HEK293 (cell line): ENCODE measurements around the gene SLC16A5.

Experiments
- GLI2 ChIP-seq: fragments of 450-650 bp; formaldehyde crosslinking; IDR thresholded peaks from 2 replicates; pipeline ENCODE4; 2017; ENCODE audit warnings: missing biosample characterization, missing genetic modification characterization, low read depth, borderline replicate concordance
- KLF1 ChIP-seq: fragments of 450-650 bp; formaldehyde crosslinking; IDR thresholded peaks from 2 replicates; pipeline ENCODE4 v1.5.1; 2016; ENCODE audit warnings: missing biosample characterization, missing genetic modification characterization
- REPIN1 ChIP-seq: fragments of 450-650 bp; formaldehyde crosslinking; IDR thresholded peaks from 2 replicates; pipeline ENCODE4 v1.5.1; 2017; ENCODE audit warnings: missing biosample characterization, missing genetic modification characterization, low read depth
- SP7 ChIP-seq: fragments of 450-650 bp; formaldehyde crosslinking; IDR thresholded peaks from 2 replicates; pipeline ENCODE4 v1.5.1; 2016; ENCODE audit warnings: missing biosample characterization, missing genetic modification characterization
- ZEB2 ChIP-seq: fragments of 450-650 bp; formaldehyde crosslinking; IDR thresholded peaks from 2 replicates; pipeline ENCODE4 v1.5.1; 2016; ENCODE audit warnings: missing biosample characterization, missing genetic modification characterization
- ZFP3 ChIP-seq: fragments of 450-650 bp; formaldehyde crosslinking; IDR thresholded peaks from 2 replicates; pipeline ENCODE4 v1.5.1; 2016; ENCODE audit warnings: low read depth, missing biosample characterization, missing genetic modification characterization
- ZIC2 ChIP-seq: fragments of 450-650 bp; formaldehyde crosslinking; IDR thresholded peaks from 2 replicates; pipeline ENCODE4 v1.5.1; 2016; ENCODE audit warnings: missing biosample characterization, missing genetic modification characterization
- ZNF133 ChIP-seq: fragments of 450-650 bp; formaldehyde crosslinking; IDR thresholded peaks from 2 replicates; pipeline ENCODE4 v1.5.1; 2016; ENCODE audit warnings: missing biosample characterization, missing genetic modification characterization
- ZNF140 ChIP-seq: fragments of 450-650 bp; formaldehyde crosslinking; IDR thresholded peaks from 2 replicates; pipeline ENCODE4 v1.5.1; 2016; ENCODE audit warnings: missing biosample characterization, missing genetic modification characterization
- ZNF157 ChIP-seq: fragments of 450-650 bp; formaldehyde crosslinking; IDR thresholded peaks from 2 replicates; pipeline ENCODE4 v1.5.1; 2016; ENCODE audit warnings: missing biosample characterization, missing genetic modification characterization
- ZNF302 ChIP-seq: fragments of 450-650 bp; formaldehyde crosslinking; IDR thresholded peaks from 2 replicates; pipeline ENCODE4 v1.5.1; 2016; ENCODE audit warnings: missing biosample characterization, missing genetic modification characterization, low read depth
- ZNF37A ChIP-seq: fragments of 450-650 bp; IDR thresholded peaks from 2 replicates; pipeline ENCODE4 v1.5.1; 2018; ENCODE audit warnings: missing biosample characterization, missing genetic modification characterization
- ZNF404 ChIP-seq: fragments of 450-650 bp; formaldehyde crosslinking; IDR thresholded peaks from 2 replicates; pipeline ENCODE4 v1.5.1; 2017; ENCODE audit warnings: missing biosample characterization, missing genetic modification characterization
- ZNF426 ChIP-seq: fragments of 450-650 bp; formaldehyde crosslinking; IDR thresholded peaks from 2 replicates; pipeline ENCODE4 v1.5.1; 2017; ENCODE audit warnings: missing biosample characterization, missing genetic modification characterization, mild to moderate bottlenecking, inconsistent platforms, moderate library complexity
- ZNF510 ChIP-seq: fragments of 450-650 bp; formaldehyde crosslinking; IDR thresholded peaks from 2 replicates; pipeline ENCODE4 v1.5.1; 2018; ENCODE audit warnings: mild to moderate bottlenecking, missing genetic modification characterization, missing biosample characterization; ENCODE audit not compliant: insufficient replicate concordance
- ZNF521 ChIP-seq: fragments of 450-650 bp; formaldehyde crosslinking; IDR thresholded peaks from 2 replicates; pipeline ENCODE4 v1.5.1; 2017; ENCODE audit warnings: missing biosample characterization, mild to moderate bottlenecking, missing genetic modification characterization
- ZNF549 ChIP-seq: fragments of 450-650 bp; IDR thresholded peaks from 2 replicates; pipeline ENCODE4 v1.5.1; 2018; ENCODE audit warnings: missing biosample characterization, missing genetic modification characterization, mild to moderate bottlenecking, inconsistent platforms, moderate library complexity
- ZNF560 ChIP-seq: fragments of 450-650 bp; formaldehyde crosslinking; IDR thresholded peaks from 2 replicates; pipeline ENCODE4 v1.5.1; 2017; ENCODE audit warnings: missing biosample characterization, missing genetic modification characterization, borderline replicate concordance
- ZNF561 ChIP-seq: fragments of 450-650 bp; IDR thresholded peaks from 2 replicates; pipeline ENCODE4 v1.5.1; 2018; ENCODE audit warnings: missing biosample characterization, missing genetic modification characterization, borderline replicate concordance
- ZNF624 ChIP-seq: fragments of 450-650 bp; formaldehyde crosslinking; IDR thresholded peaks from 2 replicates; pipeline ENCODE4 v1.5.1; 2017; ENCODE audit warnings: missing biosample characterization, missing genetic modification characterization
- ZNF664 ChIP-seq: fragments of 450-650 bp; formaldehyde crosslinking; IDR thresholded peaks from 2 replicates; pipeline ENCODE4 v1.5.1; 2016; ENCODE audit warnings: missing biosample characterization, missing genetic modification characterization
- ZNF76 ChIP-seq: fragments of 450-650 bp; formaldehyde crosslinking; IDR thresholded peaks from 2 replicates; pipeline ENCODE4; 2016; ENCODE audit warnings: low read depth, missing biosample characterization, missing genetic modification characterization, borderline replicate concordance
- ZNF768 ChIP-seq: fragments of 450-650 bp; formaldehyde crosslinking; IDR thresholded peaks from 2 replicates; pipeline ENCODE4 v1.5.1; 2018; ENCODE audit warnings: missing biosample characterization, mild to moderate bottlenecking, missing genetic modification characterization
- TF ChIP-seq, protein P1 (sequence below): fragments of 450-650 bp; IDR thresholded peaks from 2 replicates; pipeline ENCODE4 v1.5.1; 2018; ENCODE audit warnings: missing biosample characterization, missing genetic modification characterization
- TF ChIP-seq, protein P2 (sequence below): fragments of 450-650 bp; formaldehyde crosslinking; IDR thresholded peaks from 2 replicates; pipeline ENCODE4 v1.5.1; 2016; ENCODE audit warnings: missing biosample characterization, missing genetic modification characterization, borderline replicate concordance
- TF ChIP-seq, protein P3 (sequence below): fragments of 450-650 bp; formaldehyde crosslinking; IDR thresholded peaks from 2 replicates; pipeline ENCODE4 v1.5.1; 2016; ENCODE audit warnings: missing biosample characterization, missing genetic modification characterization
- TF ChIP-seq, protein P4 (sequence below): fragments of 450-650 bp; formaldehyde crosslinking; IDR thresholded peaks from 2 replicates; pipeline ENCODE4 v1.5.1; 2016; ENCODE audit warnings: missing biosample characterization, missing genetic modification characterization

SLC16A5 gene

DNA sequence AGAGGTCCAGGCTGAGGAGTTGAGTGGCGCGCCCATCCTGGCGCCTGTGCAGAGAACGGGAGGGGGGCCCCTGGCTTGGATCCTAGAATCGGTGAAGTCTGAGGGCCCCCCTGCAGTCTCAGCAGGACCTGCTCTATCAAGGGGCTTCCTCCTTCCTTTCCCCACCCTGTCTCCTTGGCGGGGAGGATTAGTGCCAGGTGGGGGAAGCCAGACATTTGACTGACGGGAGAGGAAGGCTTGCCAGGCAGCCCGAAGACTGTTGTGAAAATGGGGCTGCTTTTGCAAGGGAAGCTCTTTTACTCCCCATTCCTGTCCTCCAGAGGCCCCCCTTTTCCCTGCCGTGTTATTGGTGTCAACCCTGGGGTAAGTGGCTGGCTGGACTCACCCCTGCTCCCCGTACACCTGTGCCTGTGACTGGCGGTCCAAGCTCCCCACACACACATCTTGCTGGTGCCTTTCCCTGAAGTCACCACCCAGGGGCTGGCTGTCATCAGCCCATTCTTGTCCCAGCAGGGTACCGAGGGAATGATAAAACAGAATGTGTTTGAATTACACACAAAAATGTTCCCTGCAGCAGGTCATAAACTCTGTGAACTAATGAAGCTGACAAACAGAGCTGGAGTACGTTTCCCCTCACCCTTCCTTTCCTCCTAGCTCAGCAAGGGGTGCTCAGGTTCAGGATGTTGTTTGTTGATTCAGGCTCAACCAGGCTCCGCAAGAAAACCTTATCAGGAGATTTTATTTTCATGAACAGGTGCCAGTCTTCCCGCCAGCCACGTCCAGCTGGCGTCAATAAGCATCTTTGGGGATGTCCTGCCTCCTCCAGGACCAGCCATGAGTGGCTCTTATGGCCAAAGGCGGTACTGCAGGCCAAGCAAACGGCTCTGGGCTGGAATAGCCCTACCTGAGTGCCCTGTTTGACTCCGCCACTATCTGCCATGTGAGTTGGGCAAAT, 17.6 kb downstream of the SLC16A5 start (continued):
- TF ChIP-seq ZNF76 (tag by site-specific recombination) (0 out of 2 replicates have a peak, but pooled peaks have one; percentile 39), ZIC2 (tag by site-specific recombination) (peak; percentile 100), ZNF549 (tag by site-specific recombination) (no peak), ZNF133 (tag by site-specific recombination) (no peak), ZNF521 (tag by site-specific recombination) (no peak), ZNF37A (tag by site-specific recombination) (no peak), ZEB2 (tag by site-specific recombination) (peak; percentile 85), ZNF302 (tag by site-specific recombination) (no peak), ZNF561 (tag by site-specific recombination) (peak; percentile 91), REPIN1 (no peak), ZFP3 (peak; percentile 16; the same call in 1 of the 2 replicates), GLI2 (tag by site-specific recombination) (peak; percentile 96; the same call in 1 of the 2 replicates), ZNF140 (no peak), ZNF624 (tag by site-specific recombination) (no peak), ZNF768 (tag by site-specific recombination) (no peak), ZNF157 (tag by site-specific recombination) (no peak), ZNF510 (tag by site-specific recombination) (no peak), SP7 (peak; percentile 83), KLF1 (tag by site-specific recombination) (no peak), ZNF426 (no peak), ZNF560 (tag by site-specific recombination) (no peak), ZNF664 (tag by site-specific recombination) (peak; percentile 71), ZNF404 (tag by site-specific recombination) (no peak)
- TF ChIP-seq, protein P1, sequence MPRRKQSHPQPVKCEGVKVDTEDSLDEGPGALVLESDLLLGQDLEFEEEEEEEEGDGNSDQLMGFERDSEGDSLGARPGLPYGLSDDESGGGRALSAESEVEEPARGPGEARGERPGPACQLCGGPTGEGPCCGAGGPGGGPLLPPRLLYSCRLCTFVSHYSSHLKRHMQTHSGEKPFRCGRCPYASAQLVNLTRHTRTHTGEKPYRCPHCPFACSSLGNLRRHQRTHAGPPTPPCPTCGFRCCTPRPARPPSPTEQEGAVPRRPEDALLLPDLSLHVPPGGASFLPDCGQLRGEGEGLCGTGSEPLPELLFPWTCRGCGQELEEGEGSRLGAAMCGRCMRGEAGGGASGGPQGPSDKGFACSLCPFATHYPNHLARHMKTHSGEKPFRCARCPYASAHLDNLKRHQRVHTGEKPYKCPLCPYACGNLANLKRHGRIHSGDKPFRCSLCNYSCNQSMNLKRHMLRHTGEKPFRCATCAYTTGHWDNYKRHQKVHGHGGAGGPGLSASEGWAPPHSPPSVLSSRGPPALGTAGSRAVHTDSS (tag by site-specific recombination), result no peak
- TF ChIP-seq, protein P2, sequence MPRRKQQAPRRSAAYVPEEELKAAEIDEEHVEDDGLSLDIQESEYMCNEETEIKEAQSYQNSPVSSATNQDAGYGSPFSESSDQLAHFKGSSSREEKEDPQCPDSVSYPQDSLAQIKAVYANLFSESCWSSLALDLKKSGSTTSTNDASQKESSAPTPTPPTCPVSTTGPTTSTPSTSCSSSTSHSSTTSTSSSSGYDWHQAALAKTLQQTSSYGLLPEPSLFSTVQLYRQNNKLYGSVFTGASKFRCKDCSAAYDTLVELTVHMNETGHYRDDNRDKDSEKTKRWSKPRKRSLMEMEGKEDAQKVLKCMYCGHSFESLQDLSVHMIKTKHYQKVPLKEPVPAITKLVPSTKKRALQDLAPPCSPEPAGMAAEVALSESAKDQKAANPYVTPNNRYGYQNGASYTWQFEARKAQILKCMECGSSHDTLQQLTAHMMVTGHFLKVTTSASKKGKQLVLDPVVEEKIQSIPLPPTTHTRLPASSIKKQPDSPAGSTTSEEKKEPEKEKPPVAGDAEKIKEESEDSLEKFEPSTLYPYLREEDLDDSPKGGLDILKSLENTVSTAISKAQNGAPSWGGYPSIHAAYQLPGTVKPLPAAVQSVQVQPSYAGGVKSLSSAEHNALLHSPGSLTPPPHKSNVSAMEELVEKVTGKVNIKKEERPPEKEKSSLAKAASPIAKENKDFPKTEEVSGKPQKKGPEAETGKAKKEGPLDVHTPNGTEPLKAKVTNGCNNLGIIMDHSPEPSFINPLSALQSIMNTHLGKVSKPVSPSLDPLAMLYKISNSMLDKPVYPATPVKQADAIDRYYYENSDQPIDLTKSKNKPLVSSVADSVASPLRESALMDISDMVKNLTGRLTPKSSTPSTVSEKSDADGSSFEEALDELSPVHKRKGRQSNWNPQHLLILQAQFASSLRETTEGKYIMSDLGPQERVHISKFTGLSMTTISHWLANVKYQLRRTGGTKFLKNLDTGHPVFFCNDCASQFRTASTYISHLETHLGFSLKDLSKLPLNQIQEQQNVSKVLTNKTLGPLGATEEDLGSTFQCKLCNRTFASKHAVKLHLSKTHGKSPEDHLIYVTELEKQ, result peak; percentile 82
- TF ChIP-seq, protein P3, sequence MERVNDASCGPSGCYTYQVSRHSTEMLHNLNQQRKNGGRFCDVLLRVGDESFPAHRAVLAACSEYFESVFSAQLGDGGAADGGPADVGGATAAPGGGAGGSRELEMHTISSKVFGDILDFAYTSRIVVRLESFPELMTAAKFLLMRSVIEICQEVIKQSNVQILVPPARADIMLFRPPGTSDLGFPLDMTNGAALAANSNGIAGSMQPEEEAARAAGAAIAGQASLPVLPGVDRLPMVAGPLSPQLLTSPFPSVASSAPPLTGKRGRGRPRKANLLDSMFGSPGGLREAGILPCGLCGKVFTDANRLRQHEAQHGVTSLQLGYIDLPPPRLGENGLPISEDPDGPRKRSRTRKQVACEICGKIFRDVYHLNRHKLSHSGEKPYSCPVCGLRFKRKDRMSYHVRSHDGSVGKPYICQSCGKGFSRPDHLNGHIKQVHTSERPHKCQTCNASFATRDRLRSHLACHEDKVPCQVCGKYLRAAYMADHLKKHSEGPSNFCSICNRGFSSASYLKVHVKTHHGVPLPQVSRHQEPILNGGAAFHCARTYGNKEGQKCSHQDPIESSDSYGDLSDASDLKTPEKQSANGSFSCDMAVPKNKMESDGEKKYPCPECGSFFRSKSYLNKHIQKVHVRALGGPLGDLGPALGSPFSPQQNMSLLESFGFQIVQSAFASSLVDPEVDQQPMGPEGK, result peak; percentile 70; the same call in 1 of the 2 replicates
- TF ChIP-seq, protein P4, sequence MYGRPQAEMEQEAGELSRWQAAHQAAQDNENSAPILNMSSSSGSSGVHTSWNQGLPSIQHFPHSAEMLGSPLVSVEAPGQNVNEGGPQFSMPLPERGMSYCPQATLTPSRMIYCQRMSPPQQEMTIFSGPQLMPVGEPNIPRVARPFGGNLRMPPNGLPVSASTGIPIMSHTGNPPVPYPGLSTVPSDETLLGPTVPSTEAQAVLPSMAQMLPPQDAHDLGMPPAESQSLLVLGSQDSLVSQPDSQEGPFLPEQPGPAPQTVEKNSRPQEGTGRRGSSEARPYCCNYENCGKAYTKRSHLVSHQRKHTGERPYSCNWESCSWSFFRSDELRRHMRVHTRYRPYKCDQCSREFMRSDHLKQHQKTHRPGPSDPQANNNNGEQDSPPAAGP (tag by site-specific recombination), result peak; percentile 92
